HUES48 (cell line): ENCODE data around the gene PSPC1.
"Not testable (repeated sequence)": the region's sequence is repeated elsewhere in the genome, so short reads cannot be mapped to it uniquely, and the experiment has no call there.

Experiments
- H3K27ac ChIP-seq: one replicate; pipeline ENCODE4 v1.7.0; 2013; ENCODE audit warnings: low read depth, low read length, inconsistent platforms
- H3K27me3 ChIP-seq: 2 replicates; pipeline ENCODE4 v1.6.1; 2013; ENCODE audit warnings: mild to moderate bottlenecking, low read length; ENCODE audit not compliant: control insufficient read depth, insufficient read depth
- H3K36me3 ChIP-seq: 2 replicates; pipeline ENCODE4 v1.6.1; 2013; ENCODE audit warnings: low read length; ENCODE audit not compliant: control insufficient read depth, insufficient read depth
- H3K4me1 ChIP-seq: 2 replicates; pipeline ENCODE4 v1.6.1; 2013; ENCODE audit warnings: mild to moderate bottlenecking, low read length; ENCODE audit not compliant: control insufficient read depth, insufficient read depth
- H3K4me3 ChIP-seq: 2 replicates; pipeline ENCODE4 v1.5.1; 2013; ENCODE audit warnings: mild to moderate bottlenecking, low read depth, low read length
- H3K9ac ChIP-seq: 2 replicates; pipeline ENCODE4 v1.6.1; 2013; ENCODE audit warnings: mild to moderate bottlenecking, low read depth, low read length, moderate library complexity
- H3K9me3 ChIP-seq: 2 replicates; pipeline ENCODE4 v1.6.1; 2013; ENCODE audit warnings: low read length; ENCODE audit not compliant: control insufficient read depth, insufficient read depth

Gene PSPC1

GRCh38 chr13:19782727-19783682 is at the start of gene PSPC1:
Gene PSPC1, minus strand, starts transcription at chr13:19782945. Its CDS starts 188 bp downstream, at chr13:19782757.
- not testable (repeated sequence) for H3K9me3 ChIP-seq, H3K36me3 ChIP-seq, H3K4me1 ChIP-seq, H3K27me3 ChIP-seq
- H3K9ac ChIP-seq = peak within 1 kb of the TSS; percentile 98
- H3K4me3 ChIP-seq = peak within 1 kb of the TSS; percentile 97
- peak within 1 kb of the TSS; percentile 95 for H3K27ac ChIP-seq

GRCh38 chr13:19822673-19823072 is 39.9 kb upstream of the PSPC1 start:
- Histone ChIP-seq H3K36me3 (peaks cover 18% of the 10 kb centered on the region), H3K4me1 (no peaks in the 10 kb centered on the region), H3K27me3 (no peaks in the 10 kb centered on the region), H3K27ac (no peak overlapping the region), H3K9me3 (no peaks in the 10 kb centered on the region), H3K4me3 (no peak overlapping the region), H3K9ac (no peak overlapping the region)

GRCh38 chr13:19818223-19818842 is 35.6 kb upstream of the PSPC1 start:
- no peaks in the 10 kb centered on the region for H3K9me3 ChIP-seq

GRCh38 chr13:19817510-19818158 is 34.9 kb upstream of the PSPC1 start:
- no peak overlapping the region for H3K27ac ChIP-seq
- no peak overlapping the region for H3K9ac ChIP-seq

More at GRCh38 chr13:19818223-19818842, 35.6 kb upstream of the PSPC1 start:
- no peaks in the 10 kb centered on the region for H3K4me1 ChIP-seq
- H3K36me3 ChIP-seq = peaks cover 7% of the 10 kb centered on the region
- no peak overlapping the region for H3K27ac ChIP-seq
- H3K9ac ChIP-seq = no peak overlapping the region
- no peak overlapping the region for H3K4me3 ChIP-seq
- no peaks in the 10 kb centered on the region for H3K27me3 ChIP-seq

GRCh38 chr13:19817106-19817505 is 34.4 kb upstream of the PSPC1 start:
- H3K9ac ChIP-seq = no peak overlapping the region
- peaks cover 7% of the 10 kb centered on the region for H3K36me3 ChIP-seq
- no peaks in the 10 kb centered on the region for H3K4me1 ChIP-seq

More at GRCh38 chr13:19817510-19818158, 34.9 kb upstream of the PSPC1 start:
- Histone ChIP-seq H3K27me3 (no peaks in the 10 kb centered on the region), H3K4me1 (no peaks in the 10 kb centered on the region), H3K9me3 (no peaks in the 10 kb centered on the region), H3K36me3 (peaks cover 7% of the 10 kb centered on the region), H3K4me3 (no peak overlapping the region)

GRCh38 chr13:19815842-19816241 is 33.1 kb upstream of the PSPC1 start:
- H3K27ac ChIP-seq, H3K9me3 ChIP-seq, H3K4me3 ChIP-seq, H3K27me3 ChIP-seq, H3K36me3 ChIP-seq, H3K4me1 ChIP-seq, H3K9ac ChIP-seq: not testable (repeated sequence)

More at GRCh38 chr13:19817106-19817505, 34.4 kb upstream of the PSPC1 start:
- Histone ChIP-seq H3K27me3 (no peaks in the 10 kb centered on the region), H3K4me3 (no peak overlapping the region), H3K9me3 (no peaks in the 10 kb centered on the region), H3K27ac (no peak overlapping the region)

- H3K9me3 ChIP-seq = no peaks in the 10 kb centered on the region
- no peaks in the 10 kb centered on the region for H3K36me3 ChIP-seq
- no peak overlapping the region for H3K9ac ChIP-seq
- no peaks in the 10 kb centered on the region for H3K27me3 ChIP-seq
- H3K27ac ChIP-seq = no peak overlapping the region
- H3K4me1 ChIP-seq = no peaks in the 10 kb centered on the region
- H3K4me3 ChIP-seq = no peak overlapping the region
Measured at GRCh38 chr13:19810996-19811881, 28.5 kb upstream of the PSPC1 start.

GRCh38 chr13:19810151-19810550 is 27.4 kb upstream of the PSPC1 start:
- Histone ChIP-seq H3K9me3 (no peaks in the 10 kb centered on the region), H3K4me3 (no peak overlapping the region), H3K9ac (no peak overlapping the region), H3K36me3 (no peaks in the 10 kb centered on the region), H3K4me1 (no peaks in the 10 kb centered on the region), H3K27ac (no peak overlapping the region), H3K27me3 (no peaks in the 10 kb centered on the region)

GRCh38 chr13:19805765-19806164 is 23.0 kb upstream of the PSPC1 start:
- Histone ChIP-seq H3K9ac (no peak overlapping the region), H3K4me1 (no peaks in the 10 kb centered on the region), H3K9me3 (no peaks in the 10 kb centered on the region), H3K27ac (no peak overlapping the region), H3K4me3 (no peak overlapping the region), H3K27me3 (no peaks in the 10 kb centered on the region), H3K36me3 (no peaks in the 10 kb centered on the region)

- Histone ChIP-seq H3K4me1 (peaks cover 9% of the 10 kb centered on the region; the same call in 1 of the 2 replicates), H3K9me3 (no peaks in the 10 kb centered on the region), H3K36me3 (no peaks in the 10 kb centered on the region), H3K27me3 (no peaks in the 10 kb centered on the region), H3K9ac (no peak overlapping the region), H3K4me3 (no peak overlapping the region), H3K27ac (no peak overlapping the region)
Measured at GRCh38 chr13:19795956-19796355, 13.2 kb upstream of the PSPC1 start.
